Stomach (tissue), 4 donors: ENCODE measurements around the gene NAV2.

ENCODE experiments used
- EP300 ChIP-seq: sonication (generic); formaldehyde crosslinking; IDR thresholded peaks from one replicate; pipeline ENCODE4 v1.6.1; 2017; ENCODE audit warnings: antibody characterized with exemption
- TF ChIP-seq, protein P1 (sequence below), 7 experiments: fragments of 450-650 bp in 4 of 7; fragments of 200-600 bp in 3 of 7; sonication (generic) in 3 of 7; IDR thresholded peaks; one replicate each; pipeline ENCODE4 v1.5.1; 2016 to 2019; ENCODE audit warnings: antibody characterized with exemption in 7 of 7, control low read depth in 2 of 7, mild to moderate bottlenecking in 1 of 7

GRCh38 chr11:19686234-19686633 lies 26.4 kb upstream of the NAV2 start:
- TF ChIP-seq, protein P1, sequence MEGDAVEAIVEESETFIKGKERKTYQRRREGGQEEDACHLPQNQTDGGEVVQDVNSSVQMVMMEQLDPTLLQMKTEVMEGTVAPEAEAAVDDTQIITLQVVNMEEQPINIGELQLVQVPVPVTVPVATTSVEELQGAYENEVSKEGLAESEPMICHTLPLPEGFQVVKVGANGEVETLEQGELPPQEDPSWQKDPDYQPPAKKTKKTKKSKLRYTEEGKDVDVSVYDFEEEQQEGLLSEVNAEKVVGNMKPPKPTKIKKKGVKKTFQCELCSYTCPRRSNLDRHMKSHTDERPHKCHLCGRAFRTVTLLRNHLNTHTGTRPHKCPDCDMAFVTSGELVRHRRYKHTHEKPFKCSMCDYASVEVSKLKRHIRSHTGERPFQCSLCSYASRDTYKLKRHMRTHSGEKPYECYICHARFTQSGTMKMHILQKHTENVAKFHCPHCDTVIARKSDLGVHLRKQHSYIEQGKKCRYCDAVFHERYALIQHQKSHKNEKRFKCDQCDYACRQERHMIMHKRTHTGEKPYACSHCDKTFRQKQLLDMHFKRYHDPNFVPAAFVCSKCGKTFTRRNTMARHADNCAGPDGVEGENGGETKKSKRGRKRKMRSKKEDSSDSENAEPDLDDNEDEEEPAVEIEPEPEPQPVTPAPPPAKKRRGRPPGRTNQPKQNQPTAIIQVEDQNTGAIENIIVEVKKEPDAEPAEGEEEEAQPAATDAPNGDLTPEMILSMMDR (IDR thresholded peaks at IDR 0.05): no peak
- no peak for TF ChIP-seq EP300
